ENCODE results near the gene CD82. TPM values are rescaled to one million over a fixed set of nuclear protein-coding genes. Genes with fewer than 3 reads are reported as not detected.
"Not testable (repeated sequence)": the region's sequence is repeated elsewhere in the genome, so short reads cannot be mapped to it uniquely, and the experiment has no call there.

The CD82 gene
- total RNA-seq, 1 experiment from 2014 or later, result 32.6 TPM

DNA sequence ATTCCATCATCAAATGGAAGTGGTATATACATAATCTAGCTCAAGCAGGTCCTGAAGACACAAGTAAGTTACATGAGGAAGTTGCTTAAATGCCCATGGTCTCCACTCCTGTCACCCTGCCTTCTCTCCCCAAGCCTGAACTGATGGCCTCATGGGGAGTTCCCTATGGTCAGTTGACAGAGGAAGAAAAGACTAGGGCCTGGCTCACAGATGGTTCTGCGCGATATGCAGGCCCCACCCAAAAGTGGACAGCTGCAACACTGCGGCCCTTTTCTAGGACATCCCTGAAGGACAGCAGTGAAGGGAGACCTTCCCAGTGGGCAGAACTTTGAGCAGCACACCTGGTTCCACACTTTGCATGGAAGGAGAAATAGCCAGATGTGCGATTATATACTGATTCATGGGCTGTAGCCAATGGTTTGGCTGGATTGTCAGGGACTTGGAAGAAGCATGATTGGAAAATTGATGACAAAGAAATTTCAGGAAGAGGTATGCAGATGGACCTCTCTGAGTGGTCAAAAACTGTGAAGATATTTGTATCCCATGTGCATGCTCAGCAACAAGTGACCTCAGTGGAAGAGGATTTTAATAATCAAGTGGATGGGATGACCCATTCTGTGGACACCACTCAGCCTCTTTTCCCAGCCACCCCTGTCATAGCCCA, 17.3 kb upstream of the CD82 start:
- Mint-ChIP-seq H3K4me1 (ENCODE audit: low read depth, unreplicated experiment) (peaks cover 9% of the 10 kb centered on the region), H3K9me3 (ENCODE audit: low read depth, unreplicated experiment) (no peaks in the 10 kb centered on the region), H3K36me3 (ENCODE audit: insufficient read depth, unreplicated experiment) (no peaks in the 10 kb centered on the region), H3K27me3 (ENCODE audit: unreplicated experiment) (peaks cover 30% of the 10 kb centered on the region), H3K27ac (ENCODE audit: unreplicated experiment) (no peak overlapping the region), H3K4me3 (ENCODE audit: low read depth, unreplicated experiment) (no peak overlapping the region)
- no TSS peak for BruUV-seq (replicated peaks)
- intact Hi-C loops (cut with micrococcal nuclease; ENCODE audit: unreplicated experiment), result no loop called here
- no peak for DNase-seq
- TF ChIP-seq, protein P1, sequence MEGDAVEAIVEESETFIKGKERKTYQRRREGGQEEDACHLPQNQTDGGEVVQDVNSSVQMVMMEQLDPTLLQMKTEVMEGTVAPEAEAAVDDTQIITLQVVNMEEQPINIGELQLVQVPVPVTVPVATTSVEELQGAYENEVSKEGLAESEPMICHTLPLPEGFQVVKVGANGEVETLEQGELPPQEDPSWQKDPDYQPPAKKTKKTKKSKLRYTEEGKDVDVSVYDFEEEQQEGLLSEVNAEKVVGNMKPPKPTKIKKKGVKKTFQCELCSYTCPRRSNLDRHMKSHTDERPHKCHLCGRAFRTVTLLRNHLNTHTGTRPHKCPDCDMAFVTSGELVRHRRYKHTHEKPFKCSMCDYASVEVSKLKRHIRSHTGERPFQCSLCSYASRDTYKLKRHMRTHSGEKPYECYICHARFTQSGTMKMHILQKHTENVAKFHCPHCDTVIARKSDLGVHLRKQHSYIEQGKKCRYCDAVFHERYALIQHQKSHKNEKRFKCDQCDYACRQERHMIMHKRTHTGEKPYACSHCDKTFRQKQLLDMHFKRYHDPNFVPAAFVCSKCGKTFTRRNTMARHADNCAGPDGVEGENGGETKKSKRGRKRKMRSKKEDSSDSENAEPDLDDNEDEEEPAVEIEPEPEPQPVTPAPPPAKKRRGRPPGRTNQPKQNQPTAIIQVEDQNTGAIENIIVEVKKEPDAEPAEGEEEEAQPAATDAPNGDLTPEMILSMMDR (IDR thresholded peaks at IDR 0.05; ENCODE audit: unreplicated experiment), result no peak
- CTCF ChIA-PET, result no interaction called here

DNA sequence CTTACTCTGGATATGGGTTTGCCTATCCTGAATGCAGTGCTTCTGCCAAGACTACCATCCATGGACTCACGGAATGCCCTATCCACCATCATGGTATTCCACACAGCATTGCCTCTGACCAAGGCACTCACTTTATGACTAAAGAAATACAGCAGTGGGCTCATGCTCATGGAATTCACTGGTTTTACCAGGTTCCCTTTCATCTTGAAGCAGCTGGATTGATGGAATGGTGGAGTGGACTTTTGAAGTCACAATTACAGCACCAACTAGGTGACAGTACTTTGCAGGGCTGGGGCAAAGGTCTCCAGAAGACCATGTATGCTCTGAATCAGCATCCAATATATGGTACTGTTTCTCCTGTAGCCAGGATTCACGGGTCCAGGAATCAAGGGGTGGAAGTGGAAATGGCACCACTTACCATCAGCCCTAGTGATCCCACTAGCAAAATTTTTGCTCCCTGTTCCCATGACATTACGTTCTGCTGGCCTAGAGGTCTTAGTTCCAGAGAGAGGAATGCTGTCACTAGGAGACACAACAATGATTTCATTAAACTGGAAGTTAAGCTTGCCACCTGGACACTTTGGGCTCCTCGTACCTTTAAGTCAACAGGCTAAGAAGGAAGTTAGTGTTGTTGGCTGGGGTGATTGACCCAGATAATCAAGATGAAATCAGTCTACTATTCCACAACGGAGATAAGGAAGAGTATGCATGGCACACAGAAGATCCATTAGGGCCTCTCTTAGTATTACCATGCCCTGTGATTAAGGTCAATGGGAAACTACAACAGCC, 16.3 kb upstream of the CD82 start:
- CTCF ChIA-PET, result interaction anchor here (0.7 to 1.2 kb wide), 2 partner anchors 68 to 129 kb away, joined by 3 read pairs; no protein-coding TSS in a partner anchor
- BruUV-seq (replicated peaks); H3K27ac Mint-ChIP-seq (ENCODE audit: unreplicated experiment); H3K4me1 Mint-ChIP-seq (ENCODE audit: low read depth, unreplicated experiment); H3K4me3 Mint-ChIP-seq (ENCODE audit: low read depth, unreplicated experiment); intact Hi-C loops (cut with micrococcal nuclease; ENCODE audit: unreplicated experiment); DNase-seq; H3K9me3 Mint-ChIP-seq (ENCODE audit: low read depth, unreplicated experiment); H3K36me3 Mint-ChIP-seq (ENCODE audit: insufficient read depth, unreplicated experiment): not testable (repeated sequence)
- peaks cover 38% of the 10 kb centered on the region for H3K27me3 Mint-ChIP-seq (ENCODE audit: unreplicated experiment)

DNA sequence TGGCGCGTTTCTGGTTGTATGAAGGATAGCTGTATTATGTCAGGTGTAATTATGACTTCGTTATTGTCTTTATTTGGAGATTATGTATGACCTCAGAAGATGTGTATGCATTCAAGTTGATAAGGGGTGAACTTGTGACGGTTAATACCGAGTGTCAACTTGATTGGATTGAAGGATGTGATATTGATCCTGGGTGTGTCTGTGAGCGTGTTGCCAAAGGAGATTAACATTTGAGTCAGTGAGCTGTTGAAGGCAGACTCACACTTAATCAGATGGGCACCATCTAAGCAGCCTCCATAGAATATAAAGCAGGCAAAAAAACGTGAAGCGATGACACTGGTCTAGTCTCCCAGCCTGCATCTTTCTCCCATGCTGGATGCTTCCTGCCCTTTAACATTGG, 15.3 kb upstream of the CD82 start:
- Mint-ChIP-seq H3K27ac (ENCODE audit: unreplicated experiment) (no peak overlapping the region), H3K9me3 (ENCODE audit: low read depth, unreplicated experiment) (no peaks in the 10 kb centered on the region), H3K27me3 (ENCODE audit: unreplicated experiment) (peaks cover 34% of the 10 kb centered on the region), H3K4me1 (ENCODE audit: low read depth, unreplicated experiment) (peaks cover 9% of the 10 kb centered on the region), H3K4me3 (ENCODE audit: low read depth, unreplicated experiment) (no peak overlapping the region), H3K36me3 (ENCODE audit: insufficient read depth, unreplicated experiment) (no peaks in the 10 kb centered on the region)
- CTCF ChIA-PET, result interaction anchor here (0.7 to 1.2 kb wide), 3 partner anchors 24 to 128 kb away, joined by 3 read pairs; no protein-coding TSS in a partner anchor
- no TSS peak for BruUV-seq (replicated peaks)
- TF ChIP-seq, protein P1 (IDR thresholded peaks at IDR 0.05; ENCODE audit: unreplicated experiment), result no peak
- no peak for DNase-seq
- intact Hi-C loops (cut with micrococcal nuclease; ENCODE audit: unreplicated experiment), result loop anchor here (10.0 kb wide), 2 partner anchors 225 to 355 kb away; no protein-coding TSS in a partner anchor

DNA sequence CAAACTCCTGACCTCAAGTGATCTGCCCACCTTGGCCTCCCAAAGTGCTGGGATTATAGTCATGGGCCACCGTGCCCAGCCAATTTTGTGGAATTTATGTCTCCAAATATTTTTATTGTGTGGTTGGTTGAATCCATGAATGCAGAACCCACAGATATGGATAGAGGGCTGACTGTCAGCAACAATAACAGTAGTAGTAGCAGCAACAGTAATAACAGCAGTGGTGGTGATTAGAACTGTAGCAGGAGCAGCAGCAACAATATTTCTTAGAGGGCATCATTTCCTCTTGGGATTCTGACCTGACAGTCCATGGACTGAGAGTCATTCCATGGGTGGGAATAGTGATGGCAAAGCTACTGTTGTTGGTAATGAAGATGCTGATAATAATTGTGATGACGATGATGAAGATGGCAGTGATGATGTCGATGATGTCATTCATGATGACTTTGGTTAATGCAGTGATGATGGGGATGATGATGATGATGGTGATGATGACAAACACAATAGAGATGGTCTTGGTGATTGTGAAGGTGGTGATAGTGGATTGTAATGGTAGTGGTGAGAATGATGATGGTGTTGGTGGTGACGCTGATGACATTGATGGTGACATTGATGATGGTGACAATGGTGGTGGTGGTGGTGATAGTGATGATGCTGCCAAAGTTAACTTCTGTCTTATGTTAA, 13.9 kb upstream of the CD82 start:
- Mint-ChIP-seq H3K27me3 (ENCODE audit: unreplicated experiment) (peaks cover 24% of the 10 kb centered on the region), H3K9me3 (ENCODE audit: low read depth, unreplicated experiment) (no peaks in the 10 kb centered on the region), H3K36me3 (ENCODE audit: insufficient read depth, unreplicated experiment) (no peaks in the 10 kb centered on the region), H3K4me1 (ENCODE audit: low read depth, unreplicated experiment) (peaks cover 9% of the 10 kb centered on the region), H3K4me3 (ENCODE audit: low read depth, unreplicated experiment) (no peak overlapping the region), H3K27ac (ENCODE audit: unreplicated experiment) (no peak overlapping the region)
- CTCF ChIA-PET, result no interaction called here
- intact Hi-C loops (cut with micrococcal nuclease; ENCODE audit: unreplicated experiment), result loop anchor here (10.0 kb wide), 2 partner anchors 223 to 353 kb away; no protein-coding TSS in a partner anchor
- BruUV-seq (replicated peaks), result no TSS peak
- TF ChIP-seq, protein P1 (IDR thresholded peaks at IDR 0.05; ENCODE audit: unreplicated experiment), result no peak
- DNase-seq, result no peak
